Pulmonary artery endothelial cell (primary cell): ENCODE data around the gene FAM47E. TPM values are rescaled to one million over a fixed set of nuclear protein-coding genes. Genes with fewer than 3 reads are reported as not detected.
"Not testable (repeated sequence)": the region's sequence is repeated elsewhere in the genome, so short reads cannot be mapped to it uniquely, and the experiment has no call there.

Experiments used
- DNase-seq: peaks from one replicate; pipeline ENCODE4 v3.0.0-alpha.2; 2011; ENCODE audit warnings: low read depth, low spot score
- total RNA-seq: library from RNA; depleted of rRNA; stranded (reverse); fragments of >200 nt; gene quantifications from 2 replicates; pipeline ENCODE4 v1.2.3, GENCODE V29; 2014

FAM47E gene
- total RNA-seq, 1 donor from 2014 or later = 0.33 TPM

DNA sequence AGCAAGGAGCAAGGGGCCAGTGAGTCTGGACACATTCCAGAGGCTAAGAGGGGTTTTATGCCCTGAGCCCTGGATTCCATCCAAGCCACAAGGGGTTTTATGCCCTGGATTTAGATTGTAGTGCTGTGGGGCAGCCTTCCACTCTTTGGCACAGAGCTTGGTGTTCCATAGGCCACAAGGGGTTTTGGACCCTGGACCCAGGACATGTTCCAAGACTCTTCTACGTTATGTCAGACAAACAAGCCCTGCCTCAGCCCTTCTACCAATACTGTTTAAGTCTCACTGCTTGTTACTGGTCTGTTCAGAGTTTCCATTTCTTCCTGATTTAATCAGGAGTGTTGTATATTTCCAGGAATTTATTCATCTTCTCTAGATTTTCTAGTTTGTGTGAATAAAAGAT, 25.1 kb upstream of the FAM47E start:
- no peak for DNase-seq

DNA sequence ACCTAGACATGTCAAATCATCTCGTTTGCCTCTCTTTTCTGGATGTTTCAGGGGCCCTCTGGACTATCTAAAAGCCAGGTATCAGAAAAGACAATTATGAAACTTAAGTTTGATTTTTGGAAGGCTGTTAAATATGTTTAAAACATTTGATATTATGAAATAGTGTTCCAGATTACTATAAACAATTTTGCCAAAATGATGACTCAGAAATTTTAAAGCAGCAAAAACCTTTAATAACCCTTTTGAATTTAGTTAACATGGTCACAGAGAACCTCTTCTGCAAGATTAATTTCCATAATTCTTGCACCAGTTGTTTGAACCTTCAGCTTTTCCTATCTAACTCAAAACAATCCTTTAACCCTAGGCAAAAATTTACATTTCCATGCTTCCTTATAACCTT, 18.8 kb upstream of the FAM47E start:
- DNase-seq = no peak

DNA sequence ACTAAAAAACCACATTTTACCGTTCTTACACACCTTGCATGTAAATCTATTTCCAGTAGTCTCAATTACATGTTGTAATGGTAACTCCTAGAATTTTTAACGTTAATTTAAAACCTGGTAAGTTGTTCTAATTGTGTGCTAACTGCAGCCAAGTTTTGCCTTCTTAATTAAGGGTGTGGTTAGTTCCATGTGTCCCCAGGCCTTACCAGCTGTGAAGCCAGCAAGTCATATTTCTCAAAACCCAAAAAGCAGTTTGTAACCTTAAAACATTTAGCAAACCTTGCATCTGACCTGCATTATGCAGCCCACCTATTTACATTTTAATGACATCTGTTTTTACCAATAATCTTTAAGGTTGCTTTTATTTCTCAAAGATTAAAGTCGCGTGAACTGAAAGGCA, 18.4 kb upstream of the FAM47E start:
- DNase-seq = no peak

DNA sequence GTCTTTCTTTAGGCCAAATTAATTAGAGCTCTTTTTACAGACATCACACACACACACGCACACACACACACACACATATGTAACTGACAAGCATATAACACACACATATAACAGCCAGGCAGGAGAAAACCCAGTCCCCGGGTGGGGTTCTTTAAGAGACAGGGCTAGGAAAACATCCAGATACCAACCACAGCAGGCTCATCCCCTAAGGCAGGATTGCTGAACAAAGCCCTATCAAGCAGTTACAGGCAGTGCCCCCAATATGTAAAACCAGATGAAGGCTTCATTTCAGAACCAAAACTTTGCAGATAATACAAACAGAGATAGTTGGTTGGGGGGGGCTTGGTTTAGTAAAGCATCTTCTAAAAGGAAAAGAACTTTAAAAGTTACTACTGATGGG, 18.0 kb upstream of the FAM47E start:
- DNase-seq = no peak

DNA sequence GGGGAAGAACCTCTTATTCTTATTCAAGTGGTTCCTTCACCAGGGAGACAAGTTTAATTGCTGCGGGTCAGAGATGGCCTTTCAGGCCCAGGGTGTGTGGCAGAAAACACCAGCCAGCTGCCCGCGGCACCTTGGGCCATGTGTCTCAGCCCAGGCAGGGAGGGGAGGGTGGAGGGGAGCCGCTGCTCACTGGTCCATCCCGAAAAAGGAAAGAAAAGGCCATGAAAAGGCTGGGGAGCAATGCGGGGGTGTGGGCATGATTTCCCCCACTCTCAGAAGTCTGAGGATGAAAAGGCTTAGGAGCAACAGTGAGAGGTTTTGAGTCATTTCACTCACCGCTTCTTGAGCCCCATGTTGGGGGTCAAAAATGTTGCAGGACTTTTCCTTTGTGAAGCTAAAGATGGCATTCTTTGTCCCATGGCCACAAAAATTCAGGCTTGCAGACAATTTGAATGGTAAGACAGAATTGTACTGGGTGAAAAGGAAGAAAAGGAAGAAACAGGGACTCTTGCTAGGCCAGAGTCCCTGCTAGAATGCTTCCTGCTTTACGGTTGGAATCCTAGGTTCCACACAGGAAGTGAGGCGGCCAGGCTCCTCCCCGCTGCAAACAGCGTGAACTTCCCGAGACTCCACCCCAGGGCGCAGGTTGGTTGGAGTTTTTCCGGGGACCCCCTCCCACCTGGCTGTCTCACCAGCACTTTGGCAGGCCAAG, 17.4 kb upstream of the FAM47E start:
- DNase-seq = no peak

DNA sequence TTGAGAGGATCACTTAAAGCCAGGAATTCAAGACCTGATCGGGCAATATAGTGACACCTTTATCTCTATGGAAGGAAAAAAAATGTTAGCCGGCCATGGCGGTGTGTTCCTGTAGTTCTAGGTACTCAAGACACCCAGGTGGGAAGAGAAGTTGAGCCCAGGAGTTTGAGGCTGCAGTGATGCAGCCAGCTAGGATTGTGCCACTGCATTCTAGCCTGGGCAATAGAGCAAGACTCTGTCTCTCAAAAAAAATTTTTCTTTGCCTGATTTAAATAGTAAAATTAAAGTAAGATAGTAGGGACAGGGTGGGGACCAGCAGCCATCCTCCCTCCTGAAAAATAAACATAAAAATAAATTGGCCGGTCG, 16.9 kb upstream of the FAM47E start:
- DNase-seq = no peak

DNA sequence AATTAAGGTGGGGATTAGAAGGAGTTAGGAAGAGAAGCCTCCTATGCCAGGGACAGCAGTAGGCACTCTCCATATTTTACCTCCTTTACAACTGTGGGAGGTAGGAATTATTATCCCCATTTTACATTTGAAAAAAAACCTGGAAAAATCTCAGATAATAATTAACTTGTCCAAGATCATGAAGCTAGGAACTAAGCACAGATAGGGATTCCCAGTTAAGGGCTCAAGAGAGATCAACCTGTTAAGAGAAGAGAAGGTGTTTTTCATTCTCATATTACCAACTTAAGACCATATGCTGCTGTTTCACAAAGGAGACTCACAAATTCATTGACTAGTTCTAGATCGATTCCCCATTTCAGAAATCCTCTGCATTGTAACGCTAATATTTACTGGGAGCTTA, 16.1 kb upstream of the FAM47E start:
- DNase-seq = no peak

DNA sequence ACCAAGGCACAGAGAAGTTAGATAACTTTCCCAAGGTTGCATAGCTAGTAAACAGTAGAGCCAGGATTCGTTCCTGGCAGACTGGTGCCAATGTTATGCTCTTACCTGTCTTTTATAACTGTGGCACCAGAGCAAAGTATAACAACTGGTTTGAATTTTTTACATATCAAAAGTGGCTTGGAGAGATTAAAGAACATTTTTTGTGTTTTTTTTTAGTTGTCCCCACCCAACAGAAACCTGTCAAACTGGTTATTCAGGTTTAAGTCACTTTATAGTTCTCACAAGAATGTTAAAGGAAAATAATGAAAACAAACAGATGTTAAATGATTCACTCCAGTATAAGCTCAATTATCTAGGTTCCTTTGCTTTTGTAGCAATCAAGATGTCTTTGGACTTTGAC, 15.6 kb upstream of the FAM47E start:
- DNase-seq = no peak

DNA sequence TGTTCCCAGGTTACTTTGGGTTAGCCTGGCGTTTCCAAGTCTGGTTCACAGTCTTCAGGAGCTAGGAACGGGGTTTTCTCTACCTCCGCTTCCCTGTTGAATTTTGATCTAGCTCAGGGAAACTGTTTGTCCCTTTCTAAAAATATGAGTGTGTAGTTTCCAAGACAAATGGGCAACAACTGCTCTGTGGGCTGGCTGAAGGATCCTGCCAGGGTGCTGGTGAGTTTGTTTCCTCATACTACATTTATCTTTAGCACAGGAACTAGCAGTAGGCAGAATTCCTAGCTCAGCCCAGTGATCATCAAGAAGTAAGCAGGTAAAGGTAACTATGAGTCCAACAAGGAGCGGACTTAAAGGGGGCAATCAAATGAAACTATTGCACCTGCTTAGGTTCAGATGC, 13.3 kb upstream of the FAM47E start:
- DNase-seq = no peak

DNA sequence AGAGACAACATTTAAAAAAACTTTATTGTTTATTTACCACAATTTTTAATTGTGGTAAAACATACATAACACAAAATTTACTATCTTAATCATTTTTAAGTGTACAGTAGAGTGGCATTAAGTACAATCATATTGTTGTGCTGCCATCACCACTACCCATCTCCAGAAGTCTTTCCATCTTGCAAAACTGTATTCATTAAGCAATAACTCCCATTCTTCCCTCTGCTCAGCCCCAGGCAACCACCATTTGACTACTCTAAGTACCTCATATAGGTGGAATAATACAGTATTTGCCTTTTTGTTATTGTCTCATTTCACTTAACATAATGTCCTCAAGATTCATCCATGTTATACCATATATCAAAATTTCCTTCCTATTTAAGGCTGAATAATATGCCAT, 12.8 kb upstream of the FAM47E start:
- no peak for DNase-seq

DNA sequence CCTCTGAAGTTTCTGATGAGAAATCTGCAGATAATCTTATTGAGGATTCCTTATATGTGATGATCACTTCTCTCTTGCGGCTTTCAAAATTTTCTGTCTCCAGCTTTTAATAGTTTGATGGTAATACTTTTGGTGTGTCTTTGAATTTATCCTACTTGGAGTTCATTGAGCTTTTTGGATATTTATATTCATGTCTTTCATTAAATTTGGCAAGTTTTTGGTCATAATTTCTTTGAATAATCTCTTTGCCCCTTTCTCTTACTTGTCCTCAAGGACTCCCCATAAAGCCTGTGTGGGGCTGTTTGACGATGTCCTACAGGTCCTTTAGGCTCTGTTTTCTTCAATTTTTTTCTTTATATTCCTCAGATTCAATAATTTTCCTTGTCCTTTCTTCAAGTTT, 11.3 kb upstream of the FAM47E start:
- no peak for DNase-seq

DNA sequence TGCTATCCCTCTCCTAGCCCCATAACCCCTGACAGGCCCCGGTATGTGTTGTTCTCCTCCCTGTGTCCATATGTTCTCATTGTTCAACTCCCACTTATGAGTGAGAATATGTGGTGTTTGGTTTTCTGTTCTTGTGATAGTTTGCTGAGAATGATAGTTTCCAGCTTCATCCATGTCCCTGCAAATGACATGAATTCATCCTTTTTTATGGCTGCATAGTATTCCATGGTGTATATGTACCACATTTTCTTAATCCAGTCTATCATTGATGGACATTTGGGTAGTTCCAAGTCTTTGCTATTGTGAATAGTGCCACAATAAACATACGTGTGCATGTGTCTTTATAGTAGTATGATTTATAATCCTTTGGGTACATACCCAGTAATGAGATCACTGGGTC, 7.6 kb upstream of the FAM47E start:
- DNase-seq = not testable (repeated sequence)

DNA sequence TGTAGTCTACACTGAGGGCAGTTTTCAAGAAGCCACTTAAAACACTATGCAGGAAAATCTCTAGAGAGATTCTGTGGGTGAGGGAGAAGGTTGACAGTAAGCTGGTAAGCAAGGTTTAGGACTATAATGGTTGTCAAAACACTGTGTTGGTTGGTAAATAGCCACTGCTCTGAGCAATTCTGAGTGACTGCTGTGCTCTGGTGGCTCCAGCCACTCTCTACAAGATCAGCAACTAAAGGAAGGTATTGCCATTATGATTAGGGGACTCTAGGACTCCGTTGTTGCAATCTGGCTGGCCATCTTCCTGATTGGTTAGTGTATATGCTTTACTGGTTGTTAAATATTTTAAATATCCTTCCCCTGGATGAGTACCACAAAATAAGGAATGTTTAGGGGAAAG, 5.5 kb upstream of the FAM47E start:
- no peak for DNase-seq

DNA sequence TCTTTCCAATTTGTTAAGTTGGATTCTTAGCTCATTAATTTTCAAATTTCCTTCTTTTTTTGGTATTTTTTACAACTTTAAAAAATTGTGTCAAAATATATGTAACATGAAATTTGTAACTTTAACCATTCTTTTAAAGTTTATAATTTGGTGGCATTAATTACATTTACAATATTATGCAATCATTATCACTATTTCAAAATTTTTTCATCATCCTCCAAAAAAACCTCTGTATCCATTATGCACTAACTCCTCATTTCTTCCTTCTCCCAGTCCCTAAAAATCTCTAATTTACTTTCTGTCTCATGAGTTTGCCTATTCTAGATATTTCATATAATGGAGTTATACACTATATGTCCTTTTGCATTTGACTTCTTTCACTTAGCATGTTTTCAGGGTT, 4.7 kb upstream of the FAM47E start:
- DNase-seq = no peak

DNA sequence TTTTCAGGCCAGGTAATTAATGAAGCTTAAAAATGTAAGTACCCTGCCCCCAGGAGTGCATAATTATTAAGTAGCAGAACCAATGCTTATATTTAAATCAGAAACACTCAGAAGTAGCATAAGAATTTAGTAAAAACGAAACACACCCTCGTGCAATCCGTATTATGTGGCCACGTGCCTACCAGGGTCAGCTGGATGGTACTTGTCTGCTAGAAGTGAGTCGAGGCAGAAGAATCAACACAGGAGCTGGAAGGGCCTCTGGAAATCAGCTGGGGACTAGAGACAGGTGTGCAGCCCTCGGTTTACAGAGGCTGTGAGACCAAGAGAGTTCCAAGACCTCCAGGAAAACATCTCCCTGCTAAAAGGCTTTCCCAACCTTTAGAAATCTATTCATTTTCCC, 559 bp upstream of the FAM47E start:
- DNase-seq = no peak

DNA sequence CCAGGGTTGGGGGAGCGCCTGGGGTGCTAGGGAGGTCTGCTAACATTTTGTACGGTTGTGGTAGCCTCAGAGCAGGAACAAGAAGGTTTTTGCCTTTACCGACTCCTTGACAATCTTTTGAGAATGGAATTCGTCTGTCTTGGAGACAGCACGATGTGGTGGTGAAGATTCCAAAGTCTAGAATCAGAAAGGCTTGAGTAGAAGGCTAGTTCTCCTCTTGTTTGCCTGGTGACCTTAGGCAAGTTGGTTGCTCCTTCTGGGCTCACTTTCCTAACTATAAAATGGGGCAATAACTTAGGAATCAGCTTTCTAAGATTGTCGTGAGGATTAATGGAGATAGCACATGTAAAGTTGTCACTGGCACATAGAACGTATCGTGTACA, 741 bp downstream of the FAM47E start:
- DNase-seq = no peak

DNA sequence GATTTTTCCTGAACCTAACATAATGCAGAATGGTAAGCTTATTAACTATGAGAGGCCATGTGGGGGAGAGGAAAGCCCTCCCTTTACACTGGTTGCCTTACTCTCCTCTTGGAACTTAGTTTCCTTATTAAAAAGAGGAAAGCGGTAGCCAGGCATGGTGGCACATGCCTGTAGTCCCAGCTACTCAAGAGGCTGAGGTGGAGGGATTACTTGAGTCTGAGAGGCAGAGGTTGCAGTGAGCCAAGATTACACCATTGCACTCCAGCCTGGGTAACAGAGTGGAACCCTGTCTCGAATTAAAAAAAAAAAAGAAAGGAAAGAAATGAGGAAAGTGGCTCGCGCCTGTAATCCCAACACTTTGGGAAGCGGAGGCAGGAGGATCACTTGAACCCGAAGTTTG, 2.0 kb downstream of the FAM47E start:
- no peak for DNase-seq

DNA sequence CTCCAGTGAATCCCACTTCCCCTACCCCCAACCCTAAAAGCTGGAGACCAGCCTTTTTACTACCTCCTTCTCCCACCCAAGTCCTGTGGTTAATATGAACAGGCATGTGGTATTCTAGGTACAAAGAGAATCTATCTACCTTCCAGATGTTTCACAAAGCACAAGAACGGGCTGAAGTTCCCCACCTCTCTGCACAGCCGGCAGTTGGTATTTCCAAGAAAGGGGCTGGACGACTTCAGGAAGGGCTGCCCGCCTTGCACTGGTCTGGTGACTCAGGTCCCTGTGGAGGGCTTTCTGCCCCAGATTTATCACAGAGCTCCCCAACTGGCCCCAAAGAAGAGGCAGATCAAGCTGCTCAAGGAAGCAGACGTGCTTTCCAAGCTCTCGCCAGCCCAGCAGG, 4.5 kb downstream of the FAM47E start:
- no peak for DNase-seq

DNA sequence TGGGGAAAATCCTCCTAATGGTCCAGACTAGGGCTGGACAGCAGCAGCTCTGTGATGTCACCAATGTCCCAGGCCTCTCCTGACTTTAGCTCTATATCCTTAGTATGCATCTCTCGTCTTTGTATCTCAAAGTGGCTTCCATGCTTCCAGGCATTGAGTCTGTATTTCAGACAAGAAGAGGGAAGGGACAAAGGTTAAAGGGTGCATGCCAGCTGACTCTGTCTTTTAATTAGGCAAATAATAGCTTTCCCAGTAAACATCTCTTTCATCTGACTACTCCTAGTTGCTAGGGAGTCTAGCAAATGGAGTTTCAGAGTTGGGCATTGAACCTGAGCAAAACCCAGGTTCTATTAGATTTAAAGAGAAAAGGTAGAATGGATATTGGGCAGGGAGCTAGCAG, 5.4 kb downstream of the FAM47E start:
- DNase-seq = no peak

DNA sequence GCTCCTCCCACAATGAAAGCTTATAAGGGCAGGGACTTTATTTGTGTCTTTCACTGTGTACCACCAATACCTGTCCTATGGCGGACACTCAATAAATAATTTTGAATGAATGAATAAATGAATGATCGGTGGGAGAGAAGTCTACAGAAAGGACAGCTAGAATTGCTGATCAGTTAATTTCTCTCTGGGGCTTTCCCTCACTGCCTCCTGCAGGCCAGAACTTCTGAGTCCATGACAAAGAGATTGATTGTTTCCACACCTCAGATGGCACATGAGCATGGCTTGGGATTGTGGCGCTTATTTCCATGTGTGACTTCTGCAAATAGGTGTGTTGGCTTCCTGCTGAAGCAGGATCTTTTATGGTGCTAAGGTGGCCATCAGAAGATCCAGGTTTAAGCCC, 6.3 kb downstream of the FAM47E start:
- no peak for DNase-seq

DNA sequence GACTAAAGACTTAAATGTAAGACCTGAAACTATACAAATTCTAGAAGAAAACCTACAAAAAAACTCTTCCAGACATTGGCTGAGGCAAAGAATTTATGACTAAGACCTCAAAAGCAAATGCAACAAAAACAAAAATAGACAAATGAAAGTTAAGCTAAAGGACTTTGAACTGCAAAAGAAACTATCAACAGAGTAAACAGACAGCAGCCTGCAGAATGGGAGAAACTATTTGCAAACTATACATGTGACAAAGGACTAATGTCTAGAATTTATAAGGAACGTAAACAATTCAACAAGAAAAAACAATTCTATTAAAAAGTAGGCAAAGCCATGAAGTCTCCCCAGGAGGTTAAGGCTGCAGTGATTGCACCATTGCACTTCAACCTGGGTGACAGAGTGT, 9.1 kb downstream of the FAM47E start:
- no peak for DNase-seq

DNA sequence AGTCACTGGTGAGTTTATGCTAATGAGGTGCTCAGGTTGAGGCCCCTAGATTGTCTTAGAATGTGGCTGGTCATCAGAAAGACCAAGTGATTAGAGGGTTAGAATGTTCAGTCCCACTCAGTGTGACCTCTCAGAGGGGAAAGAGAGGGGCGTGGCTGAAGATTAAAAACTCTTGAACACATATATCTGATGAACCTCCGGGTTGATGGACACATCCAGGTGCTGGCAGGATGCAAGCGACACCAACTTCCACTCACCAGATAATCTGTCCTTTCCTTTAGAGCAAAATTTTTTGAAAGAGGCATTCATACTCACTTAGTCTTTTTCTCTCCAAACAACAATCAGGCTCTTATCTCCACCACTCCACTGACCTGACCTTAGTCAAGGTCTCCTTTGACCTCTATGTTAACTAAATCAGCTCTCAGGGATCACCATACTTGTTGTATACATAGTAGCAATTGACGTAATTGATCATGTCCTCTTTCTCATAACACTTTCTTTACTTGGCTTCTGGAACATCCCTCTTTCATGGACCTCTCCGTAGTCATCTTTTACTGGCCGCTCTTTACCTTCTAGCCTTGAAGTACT, 14.2 kb downstream of the FAM47E start:
- DNase-seq = no peak

DNA sequence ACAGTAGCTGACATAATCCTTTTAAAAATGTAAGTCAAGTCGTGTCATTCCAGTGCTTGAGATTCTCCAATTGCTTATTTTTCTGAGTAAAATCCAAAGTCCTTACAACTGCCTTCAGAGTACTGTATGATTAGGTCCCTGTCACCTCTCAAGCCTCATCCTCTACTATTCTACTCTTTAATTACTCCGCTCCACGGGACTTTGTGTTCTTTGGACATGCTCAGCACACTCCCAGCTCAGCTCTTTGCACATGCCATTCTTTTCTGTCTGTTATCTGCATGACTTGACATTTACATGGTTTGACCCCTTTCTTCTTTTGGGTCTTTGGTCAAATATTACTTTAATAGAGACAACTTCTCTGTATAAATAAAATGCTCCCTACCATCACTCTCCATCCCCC, 15.1 kb downstream of the FAM47E start:
- DNase-seq = no peak

DNA sequence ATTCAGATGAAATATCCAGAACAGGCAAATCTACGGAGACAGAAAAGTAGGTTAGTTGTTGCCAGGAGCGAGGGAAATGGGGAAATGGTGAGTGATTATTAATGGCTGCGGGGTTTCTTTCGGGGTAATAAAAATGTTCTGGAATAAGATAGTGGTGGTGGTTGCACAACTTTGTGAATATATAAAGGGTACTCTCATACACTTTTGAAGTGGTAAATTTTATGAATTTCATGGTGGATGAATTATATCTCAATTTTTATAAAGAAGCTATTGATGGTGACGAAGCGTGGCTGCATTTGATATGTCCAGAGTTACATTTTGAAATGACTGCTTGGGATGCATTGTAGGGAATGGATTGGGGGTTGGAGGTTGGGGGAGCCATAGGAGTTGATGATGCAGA, 16.3 kb downstream of the FAM47E start:
- no peak for DNase-seq
